Right lobe of liver (tissue), 4 donors: Measurements from ENCODE around the gene DCTPP1.

Source experiments
- POLR2A ChIP-seq: fragments of 450-650 bp; IDR thresholded peaks from one replicate; pipeline ENCODE4 v1.6.1; 2017; ENCODE audit warnings: antibody characterized with exemption, mild to moderate bottlenecking
- TF ChIP-seq, protein P1 (sequence below), 4 donors: fragments of 200-600 bp in 3 of 4; fragments of 450-650 bp in 1 of 4; IDR thresholded peaks; one replicate each; pipeline versions ENCODE4 v1.5.1 to v1.8.0; 2016 to 2022; ENCODE audit warnings: antibody characterized with exemption in 4 of 4, mild to moderate bottlenecking in 2 of 4
- donor health status: DM: no; HTN: no; CAD: no.
- donor health status: DM: no; HTN: no; CAD: no.
- donor health status: DM: no; HTN: yes; CAD: no.

DNA sequence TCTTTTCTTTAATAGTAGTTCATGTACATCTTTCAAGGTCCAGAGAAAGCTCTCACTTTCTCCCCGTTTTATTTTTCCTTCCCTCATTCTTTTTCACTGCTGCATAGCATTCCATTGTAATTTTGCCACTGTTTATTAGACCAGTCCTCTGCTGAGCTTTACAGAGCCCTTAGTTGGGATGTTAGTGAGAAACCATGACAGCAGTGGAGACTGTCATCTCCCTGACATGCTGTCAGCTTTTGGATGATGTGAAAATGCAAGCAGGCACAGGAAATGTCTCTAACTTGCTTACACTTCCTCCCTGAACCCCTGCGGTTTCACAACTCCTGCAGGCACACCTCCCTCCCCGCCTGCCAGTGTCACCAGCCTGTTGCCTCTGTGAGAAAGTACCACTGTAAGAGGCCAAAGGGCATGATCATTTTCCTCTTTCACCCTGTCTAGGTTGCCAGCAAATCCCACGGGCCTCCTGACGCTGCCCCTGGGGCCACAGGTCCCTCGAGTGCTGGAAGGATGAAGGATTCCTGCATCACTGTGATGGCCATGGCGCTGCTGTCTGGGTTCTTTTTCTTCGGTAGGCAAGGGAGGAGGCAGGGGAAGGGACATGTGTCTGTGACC, 42.6 kb upstream of the DCTPP1 start, which contains the start of gene ITGAL:
- TF ChIP-seq, protein P1, sequence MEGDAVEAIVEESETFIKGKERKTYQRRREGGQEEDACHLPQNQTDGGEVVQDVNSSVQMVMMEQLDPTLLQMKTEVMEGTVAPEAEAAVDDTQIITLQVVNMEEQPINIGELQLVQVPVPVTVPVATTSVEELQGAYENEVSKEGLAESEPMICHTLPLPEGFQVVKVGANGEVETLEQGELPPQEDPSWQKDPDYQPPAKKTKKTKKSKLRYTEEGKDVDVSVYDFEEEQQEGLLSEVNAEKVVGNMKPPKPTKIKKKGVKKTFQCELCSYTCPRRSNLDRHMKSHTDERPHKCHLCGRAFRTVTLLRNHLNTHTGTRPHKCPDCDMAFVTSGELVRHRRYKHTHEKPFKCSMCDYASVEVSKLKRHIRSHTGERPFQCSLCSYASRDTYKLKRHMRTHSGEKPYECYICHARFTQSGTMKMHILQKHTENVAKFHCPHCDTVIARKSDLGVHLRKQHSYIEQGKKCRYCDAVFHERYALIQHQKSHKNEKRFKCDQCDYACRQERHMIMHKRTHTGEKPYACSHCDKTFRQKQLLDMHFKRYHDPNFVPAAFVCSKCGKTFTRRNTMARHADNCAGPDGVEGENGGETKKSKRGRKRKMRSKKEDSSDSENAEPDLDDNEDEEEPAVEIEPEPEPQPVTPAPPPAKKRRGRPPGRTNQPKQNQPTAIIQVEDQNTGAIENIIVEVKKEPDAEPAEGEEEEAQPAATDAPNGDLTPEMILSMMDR (IDR thresholded peaks at IDR 0.05), result no peak
- TF ChIP-seq POLR2A, result no peak
